OCI-LY1 (cell line): ENCODE measurements around the gene COL21A1.

Experiments used
- H2AFZ ChIP-seq: fragments of 200-600 bp; sonication (generic), shearing (Covaris generic); 2 replicates; pipeline ENCODE4 v1.6.0; 2014; ENCODE audit warnings: antibody characterized with exemption, mild to moderate bottlenecking, low read length
- H3F3A ChIP-seq: fragments of 200-600 bp; sonication (generic), shearing (Covaris generic); 2 replicates; pipeline ENCODE4 v1.6.0; 2014; ENCODE audit warnings: mild to moderate bottlenecking, antibody characterized with exemption, low read length, moderate library complexity; ENCODE audit not compliant: insufficient read depth
- H3K27ac ChIP-seq: fragments of 200-600 bp; sonication (generic); 2 replicates; pipeline ENCODE4 v1.5.1; 2014; ENCODE audit warnings: low read length, mixed run types, mild to moderate bottlenecking, low read depth; ENCODE audit not compliant: poor library complexity, severe bottlenecking
- H3K27me3 ChIP-seq: fragments of 200-600 bp; sonication (generic); 2 replicates; pipeline ENCODE4 v1.6.0; 2014; ENCODE audit warnings: antibody characterized with exemption, mild to moderate bottlenecking, low read length, moderate library complexity; ENCODE audit not compliant: insufficient read depth
- H3K36me3 ChIP-seq: fragments of 200-600 bp; sonication (generic); 2 replicates; pipeline ENCODE4 v1.6.1; 2014; ENCODE audit warnings: mild to moderate bottlenecking, antibody characterized with exemption, low read length, moderate library complexity, mixed read lengths; ENCODE audit not compliant: insufficient read depth
- H3K4me1 ChIP-seq: fragments of 200-600 bp; sonication (generic); 2 replicates; pipeline ENCODE4 v1.5.1; 2014; ENCODE audit warnings: mild to moderate bottlenecking, low read length, moderate library complexity; ENCODE audit not compliant: insufficient read depth, severe bottlenecking
- H3K4me2 ChIP-seq: fragments of 200-600 bp; sonication (generic), shearing (Covaris generic); 2 replicates; pipeline ENCODE4 v1.6.1; 2014; ENCODE audit warnings: low read length
- H3K4me3 ChIP-seq: fragments of 200-600 bp; sonication (generic); 2 replicates; pipeline ENCODE4 v1.5.1; 2014; ENCODE audit warnings: low read length, low read depth, mild to moderate bottlenecking, mixed read lengths; ENCODE audit not compliant: poor library complexity, severe bottlenecking
- H3K79me2 ChIP-seq: fragments of 200-600 bp; shearing (Covaris generic); 2 replicates; pipeline ENCODE4 v1.6.1; 2016; ENCODE audit warnings: mixed run types, low read length, mixed read lengths; ENCODE audit not compliant: insufficient read depth
- H3K9ac ChIP-seq: fragments of 200-600 bp; sonication (generic), shearing (Covaris generic); 2 replicates; pipeline ENCODE4 v1.6.1; 2014; ENCODE audit warnings: mild to moderate bottlenecking, low read length, mixed read lengths
- H3K9me2 ChIP-seq: fragments of 200-600 bp; sonication (generic), shearing (Covaris generic); 2 replicates; pipeline ENCODE4 v1.6.1; 2014; ENCODE audit warnings: low read depth, mild to moderate bottlenecking, low read length, mixed read lengths
- H3K9me3 ChIP-seq: fragments of 200-600 bp; shearing (Covaris generic); 2 replicates; pipeline ENCODE4 v1.6.1; 2014; ENCODE audit warnings: low read length, mixed read lengths
- H4K20me1 ChIP-seq: fragments of 200-600 bp; sonication (generic), shearing (Covaris generic); 2 replicates; pipeline ENCODE4 v1.6.0; 2016; ENCODE audit warnings: mild to moderate bottlenecking, low read length; ENCODE audit not compliant: insufficient read depth
- EZH2 ChIP-seq: fragments of 200-600 bp; sonication (generic), shearing (Covaris generic); IDR thresholded peaks from 2 replicates; pipeline ENCODE4 v1.8.0; 2017; ENCODE audit warnings: borderline replicate concordance, mixed run types, mild to moderate bottlenecking, antibody characterized with exemption, low read length, moderate library complexity, mixed read lengths
- TF ChIP-seq, protein P1 (sequence below): fragments of 200-600 bp; sonication (generic), shearing (Covaris generic); IDR thresholded peaks from 2 replicates; pipeline ENCODE4 v1.5.1; 2017; ENCODE audit warnings: mild to moderate bottlenecking, antibody characterized with exemption, low read length, moderate library complexity, mixed read lengths

COL21A1 gene

DNA sequence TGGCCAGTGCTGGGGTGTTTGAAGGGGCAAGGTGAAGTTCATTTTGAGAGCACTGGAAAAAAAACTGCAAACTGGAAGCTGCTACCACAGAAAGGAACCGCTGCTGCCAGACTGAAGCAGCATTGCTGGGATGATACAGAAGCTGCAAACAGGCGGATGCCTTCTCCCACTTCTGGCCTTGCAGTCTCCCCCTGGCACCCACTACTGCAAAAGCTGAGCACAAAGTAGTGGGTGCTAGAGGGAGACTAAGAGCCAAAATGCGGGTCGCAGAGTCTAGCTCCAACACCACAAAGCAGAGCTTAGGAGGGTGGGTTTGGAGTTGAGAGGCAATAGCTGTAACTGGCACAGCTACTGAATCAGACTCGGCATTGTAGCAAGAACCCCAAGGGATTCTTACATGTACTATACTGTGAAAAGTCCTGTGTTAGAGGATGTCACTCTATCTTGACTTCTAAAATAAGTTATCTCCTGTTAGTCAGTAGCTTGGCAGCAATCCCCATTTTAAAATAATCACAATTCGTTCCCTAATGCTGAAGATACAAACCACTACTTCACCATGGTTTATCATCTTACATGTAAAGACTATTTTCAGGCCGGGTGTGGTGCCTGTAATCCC lies 44.0 kb upstream of the COL21A1 start:
- Histone ChIP-seq H3K9ac (no peak overlapping the region), H3K9me2 (no peaks in the 10 kb centered on the region), H3F3A (no peaks in the 10 kb centered on the region), H3K4me3 (no peak overlapping the region), H2AFZ (no peak overlapping the region), H4K20me1 (no peaks in the 10 kb centered on the region), H3K4me2 (no peak overlapping the region), H3K4me1 (no peaks in the 10 kb centered on the region), H3K9me3 (no peaks in the 10 kb centered on the region), H3K27me3 (no peaks in the 10 kb centered on the region), H3K79me2 (no peaks in the 10 kb centered on the region), H3K27ac (no peak overlapping the region), H3K36me3 (no peaks in the 10 kb centered on the region)
- TF ChIP-seq, protein P1, sequence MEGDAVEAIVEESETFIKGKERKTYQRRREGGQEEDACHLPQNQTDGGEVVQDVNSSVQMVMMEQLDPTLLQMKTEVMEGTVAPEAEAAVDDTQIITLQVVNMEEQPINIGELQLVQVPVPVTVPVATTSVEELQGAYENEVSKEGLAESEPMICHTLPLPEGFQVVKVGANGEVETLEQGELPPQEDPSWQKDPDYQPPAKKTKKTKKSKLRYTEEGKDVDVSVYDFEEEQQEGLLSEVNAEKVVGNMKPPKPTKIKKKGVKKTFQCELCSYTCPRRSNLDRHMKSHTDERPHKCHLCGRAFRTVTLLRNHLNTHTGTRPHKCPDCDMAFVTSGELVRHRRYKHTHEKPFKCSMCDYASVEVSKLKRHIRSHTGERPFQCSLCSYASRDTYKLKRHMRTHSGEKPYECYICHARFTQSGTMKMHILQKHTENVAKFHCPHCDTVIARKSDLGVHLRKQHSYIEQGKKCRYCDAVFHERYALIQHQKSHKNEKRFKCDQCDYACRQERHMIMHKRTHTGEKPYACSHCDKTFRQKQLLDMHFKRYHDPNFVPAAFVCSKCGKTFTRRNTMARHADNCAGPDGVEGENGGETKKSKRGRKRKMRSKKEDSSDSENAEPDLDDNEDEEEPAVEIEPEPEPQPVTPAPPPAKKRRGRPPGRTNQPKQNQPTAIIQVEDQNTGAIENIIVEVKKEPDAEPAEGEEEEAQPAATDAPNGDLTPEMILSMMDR: no peak
- TF ChIP-seq EZH2: no peak

DNA sequence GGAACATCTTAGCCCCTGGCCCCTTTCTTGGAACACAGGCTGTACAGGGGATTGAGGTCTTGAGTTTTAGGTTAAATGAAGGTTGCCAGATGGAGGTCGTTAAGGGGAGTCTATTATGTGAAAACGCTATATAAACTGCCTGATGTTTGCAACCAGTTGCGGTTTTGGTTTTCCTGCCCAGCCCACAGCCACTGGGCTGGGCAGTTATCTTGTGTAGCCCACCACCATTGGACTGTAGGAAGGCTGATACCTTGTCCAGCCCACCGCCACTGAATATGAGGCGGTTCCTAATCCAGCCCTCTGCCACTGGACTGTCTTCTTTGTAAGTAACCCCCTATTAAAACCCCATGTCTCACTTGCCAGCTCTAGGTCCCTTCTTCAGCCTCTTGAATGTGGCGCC lies 42.3 kb upstream of the COL21A1 start:
- H3K4me3 ChIP-seq: no peak overlapping the region
- H3K36me3 ChIP-seq: no peaks in the 10 kb centered on the region
- no peak overlapping the region for H2AFZ ChIP-seq
- H3K9me2 ChIP-seq: no peaks in the 10 kb centered on the region
- H3K79me2 ChIP-seq: no peaks in the 10 kb centered on the region
- no peak overlapping the region for H3K9ac ChIP-seq
- H3K27ac ChIP-seq: no peak overlapping the region
- H3F3A ChIP-seq: no peaks in the 10 kb centered on the region
- no peaks in the 10 kb centered on the region for H4K20me1 ChIP-seq
- H3K4me1 ChIP-seq: no peaks in the 10 kb centered on the region
- no peak overlapping the region for H3K4me2 ChIP-seq
- no peak for TF ChIP-seq EZH2
- TF ChIP-seq, protein P1: no peak
- no peaks in the 10 kb centered on the region for H3K27me3 ChIP-seq
- no peaks in the 10 kb centered on the region for H3K9me3 ChIP-seq

DNA sequence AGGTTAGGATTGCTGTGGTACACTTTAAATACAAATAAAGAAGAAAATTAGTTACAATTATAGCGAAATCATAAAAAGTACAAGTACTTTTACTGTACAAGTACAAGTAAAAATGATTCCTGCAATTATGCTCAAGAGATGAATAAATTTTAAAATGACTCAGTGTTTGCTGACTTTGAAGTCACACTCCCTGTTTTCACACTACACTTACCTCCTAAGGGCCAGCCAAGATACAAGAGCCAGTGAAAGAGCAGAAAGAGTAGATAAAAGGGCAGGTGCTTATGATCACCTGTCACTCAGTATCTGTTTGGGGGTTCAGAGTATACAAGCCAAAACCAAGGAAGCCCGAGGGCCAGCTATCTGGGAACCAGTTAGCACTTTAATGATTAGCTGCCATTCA lies 41.0 kb upstream of the COL21A1 start:
- Histone ChIP-seq H3K9me2 (no peaks in the 10 kb centered on the region), H3K27me3 (no peaks in the 10 kb centered on the region), H3K79me2 (no peaks in the 10 kb centered on the region), H3K36me3 (no peaks in the 10 kb centered on the region), H2AFZ (no peak overlapping the region), H3K4me3 (no peak overlapping the region), H3K9ac (no peak overlapping the region), H3F3A (no peaks in the 10 kb centered on the region), H4K20me1 (no peaks in the 10 kb centered on the region), H3K27ac (no peak overlapping the region), H3K4me2 (no peak overlapping the region), H3K4me1 (no peaks in the 10 kb centered on the region), H3K9me3 (no peaks in the 10 kb centered on the region)
- no peak for TF ChIP-seq EZH2
- TF ChIP-seq, protein P1: no peak
